Spleen (tissue), 7 donors: Measurements from ENCODE around the gene DNAJC27.

Experiments
- POLR2A ChIP-seq, 3 donors: fragments of 450-650 bp; IDR thresholded peaks; one replicate each; pipeline ENCODE4 v1.5.1; 2017; ENCODE audit warnings: antibody characterized with exemption in 3 of 3, mild to moderate bottlenecking in 1 of 3
- POLR2AphosphoS5 ChIP-seq, 3 donors: sonication (generic); formaldehyde crosslinking; IDR thresholded peaks; one replicate each; pipeline ENCODE4 v1.5.1; 2017; ENCODE audit warnings: antibody characterized with exemption in 3 of 3
- TF ChIP-seq, protein P1 (sequence below), 11 experiments: fragments of 200-600 bp in 7 of 11; fragments of 450-650 bp in 4 of 11; sonication (generic) in 4 of 11; IDR thresholded peaks in 8 of 11; conservative IDR thresholded peaks in 3 of 11; 1 replicate in 7 of 11; 2 replicates in 4 of 11; pipeline versions ENCODE4 v1.4.0 to v1.8.0; 2016 to 2021; ENCODE audit warnings: antibody characterized with exemption in 11 of 11, inconsistent platforms in 4 of 11, mild to moderate bottlenecking in 1 of 11
- donor health status: DM: no; HTN: no; CAD: no; lungs with moderate emphysema.
- donor health status: DM: no; HTN: no; CAD: no.
- donor health status: DM: no; HTN: no; CAD: no.

DNA sequence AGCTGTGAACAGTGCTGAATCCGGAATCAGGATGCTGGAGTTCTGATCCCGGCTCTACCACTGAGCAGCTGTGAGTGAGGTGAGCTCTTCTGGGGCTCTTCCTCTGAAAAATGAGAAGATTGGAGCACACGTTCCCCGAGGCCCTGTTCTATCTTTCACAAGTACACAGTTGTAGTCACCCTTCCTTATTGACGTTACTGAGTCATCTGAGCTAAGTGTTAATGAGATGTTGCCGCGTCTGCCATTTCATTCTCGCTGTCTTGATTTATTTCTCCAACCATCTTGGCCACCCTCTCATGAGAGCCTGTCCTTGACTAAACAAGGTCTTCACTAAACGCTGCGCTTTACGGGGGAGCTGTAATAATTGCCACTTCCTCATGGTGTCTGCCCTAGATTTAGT lies 38.2 kb upstream of the DNAJC27 start:
- TF ChIP-seq, protein P1, sequence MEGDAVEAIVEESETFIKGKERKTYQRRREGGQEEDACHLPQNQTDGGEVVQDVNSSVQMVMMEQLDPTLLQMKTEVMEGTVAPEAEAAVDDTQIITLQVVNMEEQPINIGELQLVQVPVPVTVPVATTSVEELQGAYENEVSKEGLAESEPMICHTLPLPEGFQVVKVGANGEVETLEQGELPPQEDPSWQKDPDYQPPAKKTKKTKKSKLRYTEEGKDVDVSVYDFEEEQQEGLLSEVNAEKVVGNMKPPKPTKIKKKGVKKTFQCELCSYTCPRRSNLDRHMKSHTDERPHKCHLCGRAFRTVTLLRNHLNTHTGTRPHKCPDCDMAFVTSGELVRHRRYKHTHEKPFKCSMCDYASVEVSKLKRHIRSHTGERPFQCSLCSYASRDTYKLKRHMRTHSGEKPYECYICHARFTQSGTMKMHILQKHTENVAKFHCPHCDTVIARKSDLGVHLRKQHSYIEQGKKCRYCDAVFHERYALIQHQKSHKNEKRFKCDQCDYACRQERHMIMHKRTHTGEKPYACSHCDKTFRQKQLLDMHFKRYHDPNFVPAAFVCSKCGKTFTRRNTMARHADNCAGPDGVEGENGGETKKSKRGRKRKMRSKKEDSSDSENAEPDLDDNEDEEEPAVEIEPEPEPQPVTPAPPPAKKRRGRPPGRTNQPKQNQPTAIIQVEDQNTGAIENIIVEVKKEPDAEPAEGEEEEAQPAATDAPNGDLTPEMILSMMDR (IDR thresholded peaks at IDR 0.05 in 8 of 11, conservative IDR thresholded peaks at IDR 0.05 in 3 of 11), result no peak
- TF ChIP-seq POLR2AphosphoS5 (IDR thresholded peaks at IDR 0.05) (no peak), POLR2A (IDR thresholded peaks at IDR 0.05) (no peak)
